MM.1S (cell line): ENCODE data around the gene AKAP8L.

Source experiments
- DNase-seq: peaks from one replicate; pipeline ENCODE4 v3.0.0-alpha.2; 2015
- H2AFZ ChIP-seq: fragments of 300-600 bp; sonication (generic); 2 replicates; pipeline ENCODE4 v1.6.0; 2016; ENCODE audit warnings: antibody characterized with exemption, low read length
- H3F3A ChIP-seq: fragments of 300-600 bp; sonication (generic); 2 replicates; pipeline ENCODE4 v1.6.1; 2016; ENCODE audit warnings: mild to moderate bottlenecking, antibody characterized with exemption, low read length, moderate library complexity, mixed read lengths; ENCODE audit not compliant: insufficient read depth
- H3K27ac ChIP-seq: fragments of 300-600 bp; sonication (generic); 2 replicates; pipeline ENCODE4 v1.5.1; 2016; ENCODE audit warnings: mild to moderate bottlenecking, low read length
- H3K27me3 ChIP-seq: fragments of 300-600 bp; sonication (generic); replicated peaks from 2 replicates; pipeline ENCODE4 v1.6.0; 2016; ENCODE audit warnings: low read length; ENCODE audit not compliant: insufficient read depth
- H3K36me3 ChIP-seq: fragments of 300-600 bp; sonication (generic); replicated peaks from 2 replicates; pipeline ENCODE4 v1.6.1; 2016; ENCODE audit warnings: mild to moderate bottlenecking, low read length, mixed read lengths; ENCODE audit not compliant: insufficient read depth
- H3K4me1 ChIP-seq: fragments of 300-600 bp; sonication (generic); 2 replicates; pipeline ENCODE4 v1.6.1; 2016; ENCODE audit warnings: low read length, mixed read lengths
- H3K4me2 ChIP-seq: fragments of 300-600 bp; sonication (generic); 2 replicates; pipeline ENCODE4 v1.6.0; 2016; ENCODE audit warnings: low read depth, low read length
- H3K4me3 ChIP-seq: fragments of 300-600 bp; sonication (generic); 2 replicates; pipeline ENCODE4 v1.5.1; 2016; ENCODE audit warnings: low read length, mixed read lengths
- H3K79me2 ChIP-seq: fragments of 300-600 bp; sonication (generic); 2 replicates; pipeline ENCODE4 v1.6.1; 2016; ENCODE audit warnings: mixed run types, low read length, mixed read lengths
- H3K9ac ChIP-seq: fragments of 300-600 bp; sonication (generic); 2 replicates; pipeline ENCODE4 v1.6.1; 2016; ENCODE audit warnings: low read length, mixed read lengths
- H3K9me2 ChIP-seq: fragments of 300-600 bp; sonication (generic); replicated peaks from 2 replicates; pipeline ENCODE4 v1.6.1; 2016; ENCODE audit warnings: mild to moderate bottlenecking, low read length, mixed read lengths; ENCODE audit not compliant: insufficient read depth
- H3K9me3 ChIP-seq: fragments of 300-600 bp; sonication (generic); replicated peaks from 2 replicates; pipeline ENCODE4 v1.6.1; 2016; ENCODE audit warnings: mild to moderate bottlenecking, low read length, mixed read lengths; ENCODE audit not compliant: insufficient read depth
- H4K20me1 ChIP-seq: fragments of 300-600 bp; sonication (generic); 2 replicates; pipeline ENCODE4 v1.6.1; 2016; ENCODE audit warnings: mild to moderate bottlenecking, low read length, moderate library complexity, mixed read lengths; ENCODE audit not compliant: insufficient read depth
- CTCF ChIP-seq: fragments of 300-600 bp; sonication (generic); IDR thresholded peaks from 2 replicates; pipeline ENCODE4 v1.5.1; 2016; ENCODE audit warnings: antibody characterized with exemption, low read length, mixed read lengths
- EZH2 ChIP-seq: fragments of 300-600 bp; sonication (generic); optimal IDR thresholded peaks from 2 replicates; pipeline ENCODE3; 2017; ENCODE audit warnings: low read depth, mild to moderate bottlenecking, antibody characterized with exemption, low read length, mixed read lengths
- EZH2phosphoT487 ChIP-seq: fragments of 300-600 bp; sonication (generic); IDR thresholded peaks from 2 replicates; pipeline ENCODE4 v1.6.1; 2018; ENCODE audit warnings: antibody characterized with exemption, low read length

The AKAP8L gene

GRCh38 chr19:15427350-15427700 is 8.5 kb upstream of the AKAP8L start:
- Histone ChIP-seq H4K20me1 (no peaks in the 10 kb centered on the region), H3K9me3 (no peaks in the 10 kb centered on the region), H3K36me3 (peaks cover 8% of the 10 kb centered on the region; the same call in 1 of the 2 replicates), H3K4me1 (peaks cover 10% of the 10 kb centered on the region), H2AFZ (no peak overlapping the region), H3K27me3 (no peaks in the 10 kb centered on the region), H3F3A (no peaks in the 10 kb centered on the region), H3K4me3 (no peak overlapping the region), H3K27ac (no peak overlapping the region), H3K9me2 (no peaks in the 10 kb centered on the region), H3K4me2 (no peak overlapping the region), H3K79me2 (peaks cover 46% of the 10 kb centered on the region), H3K9ac (no peak overlapping the region)
- no peak for TF ChIP-seq CTCF
- no peak for DNase-seq

GRCh38 chr19:15426485-15427349 is 7.9 kb upstream of the AKAP8L start:
- no peak for DNase-seq
- peaks cover 8% of the 10 kb centered on the region; the same call in 1 of the 2 replicates for H3K36me3 ChIP-seq
- peaks cover 10% of the 10 kb centered on the region for H3K4me1 ChIP-seq
- H3K4me3 ChIP-seq = no peak overlapping the region
- peaks cover 40% of the 10 kb centered on the region for H3K79me2 ChIP-seq
- no peaks in the 10 kb centered on the region for H3K9me2 ChIP-seq
- no peaks in the 10 kb centered on the region for H3K27me3 ChIP-seq
- H3K4me2 ChIP-seq = no peak overlapping the region
- H2AFZ ChIP-seq = no peak overlapping the region
- no peaks in the 10 kb centered on the region for H4K20me1 ChIP-seq
- H3K9ac ChIP-seq = no peak overlapping the region
- H3K27ac ChIP-seq = no peak overlapping the region
- H3K9me3 ChIP-seq = no peaks in the 10 kb centered on the region
- TF ChIP-seq CTCF (no peak), EZH2 (no peak), EZH2phosphoT487 (no peak)
- no peaks in the 10 kb centered on the region for H3F3A ChIP-seq

- Histone ChIP-seq H3K4me2 (no peak overlapping the region), H2AFZ (no peak overlapping the region), H3K4me3 (no peak overlapping the region), H3K27me3 (no peaks in the 10 kb centered on the region), H3K9ac (no peak overlapping the region), H3K36me3 (peaks cover 8% of the 10 kb centered on the region; the same call in 1 of the 2 replicates), H3K79me2 (peaks cover 27% of the 10 kb centered on the region), H3K4me1 (no peaks in the 10 kb centered on the region), H3K27ac (no peak overlapping the region), H3F3A (no peaks in the 10 kb centered on the region), H4K20me1 (no peaks in the 10 kb centered on the region), H3K9me3 (no peaks in the 10 kb centered on the region), H3K9me2 (no peaks in the 10 kb centered on the region)
- DNase-seq = no peak
- TF ChIP-seq EZH2 (no peak), CTCF (no peak), EZH2phosphoT487 (no peak)
Measured at GRCh38 chr19:15425321-15425950, 6.6 kb upstream of the AKAP8L start.
